OCI-LY1 (cell line): ENCODE data around the gene ETFB.

Experiments
- CTCF ChIP-seq: fragments of 200-600 bp; sonication (generic), shearing (Covaris generic); IDR thresholded peaks from 2 replicates; pipeline ENCODE4 v1.5.1; 2017; ENCODE audit warnings: mild to moderate bottlenecking, antibody characterized with exemption, low read length, moderate library complexity, mixed read lengths
- EZH2 ChIP-seq: fragments of 200-600 bp; sonication (generic), shearing (Covaris generic); IDR thresholded peaks from 2 replicates; pipeline ENCODE4 v1.8.0; 2017; ENCODE audit warnings: borderline replicate concordance, mixed run types, mild to moderate bottlenecking, antibody characterized with exemption, low read length, moderate library complexity, mixed read lengths

- TF ChIP-seq CTCF (no peak), EZH2 (no peak)
Measured at GRCh38 chr19:51317968-51318367, 48.2 kb downstream of the ETFB start.
